ENCODE results near the gene GM2A.
"Not testable (repeated sequence)": the region's sequence is repeated elsewhere in the genome, so short reads cannot be mapped to it uniquely, and the experiment has no call there.

GM2A gene

DNA sequence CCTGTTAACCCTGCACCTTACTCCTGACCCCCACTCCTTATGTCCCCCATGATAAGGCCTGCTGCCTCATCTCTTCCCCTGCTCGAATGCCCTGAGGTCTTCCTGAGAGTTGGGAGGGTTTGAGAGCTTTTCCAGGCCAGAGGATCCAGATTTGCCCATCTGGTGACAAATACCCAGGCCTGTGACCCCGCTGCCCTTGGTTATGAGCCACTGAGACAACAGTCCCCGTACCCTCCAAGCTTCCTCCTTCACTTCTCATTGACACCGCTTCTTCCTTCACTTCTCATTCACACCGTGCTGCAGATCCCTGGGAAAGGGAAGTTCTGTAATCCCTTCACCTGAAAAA, 593 bp downstream of the GM2A start:
- Histone ChIP-seq H3K9me3 (ENCODE audit: control insufficient read depth, insufficient read depth, low read length) (no peaks in the 10 kb centered on the region), H3K9me2 (replicated peaks; ENCODE audit: control insufficient read depth, low read length) (no peaks in the 10 kb centered on the region), H3K27ac (ENCODE audit: low read depth, low read length) (peak overlapping the region; percentile 56), H3K27me3 (ENCODE audit: control insufficient read depth, low read length) (no peaks in the 10 kb centered on the region), H3K36me3 (ENCODE audit: control insufficient read depth, low read length) (peaks cover 25% of the 10 kb centered on the region), H4K20me1 (ENCODE audit: control insufficient read depth, insufficient read depth, low read depth, low read length) (no peaks in the 10 kb centered on the region), H3K4me1 (ENCODE audit: control insufficient read depth, low read length) (peaks cover 66% of the 10 kb centered on the region), H3F3A (ENCODE audit: control insufficient read depth, insufficient read depth) (0 out of 2 replicates have a peak, but pooled peaks cover 7% of the 10 kb centered on the region), H3K4me3 (ENCODE audit: low read length) (peak overlapping the region; percentile 94), H3K4me2 (ENCODE audit: low read length) (peak overlapping the region; percentile 93), H3K79me2 (ENCODE audit: control insufficient read depth, low read length) (peaks cover 56% of the 10 kb centered on the region)
- TF ChIP-seq, protein P1, sequence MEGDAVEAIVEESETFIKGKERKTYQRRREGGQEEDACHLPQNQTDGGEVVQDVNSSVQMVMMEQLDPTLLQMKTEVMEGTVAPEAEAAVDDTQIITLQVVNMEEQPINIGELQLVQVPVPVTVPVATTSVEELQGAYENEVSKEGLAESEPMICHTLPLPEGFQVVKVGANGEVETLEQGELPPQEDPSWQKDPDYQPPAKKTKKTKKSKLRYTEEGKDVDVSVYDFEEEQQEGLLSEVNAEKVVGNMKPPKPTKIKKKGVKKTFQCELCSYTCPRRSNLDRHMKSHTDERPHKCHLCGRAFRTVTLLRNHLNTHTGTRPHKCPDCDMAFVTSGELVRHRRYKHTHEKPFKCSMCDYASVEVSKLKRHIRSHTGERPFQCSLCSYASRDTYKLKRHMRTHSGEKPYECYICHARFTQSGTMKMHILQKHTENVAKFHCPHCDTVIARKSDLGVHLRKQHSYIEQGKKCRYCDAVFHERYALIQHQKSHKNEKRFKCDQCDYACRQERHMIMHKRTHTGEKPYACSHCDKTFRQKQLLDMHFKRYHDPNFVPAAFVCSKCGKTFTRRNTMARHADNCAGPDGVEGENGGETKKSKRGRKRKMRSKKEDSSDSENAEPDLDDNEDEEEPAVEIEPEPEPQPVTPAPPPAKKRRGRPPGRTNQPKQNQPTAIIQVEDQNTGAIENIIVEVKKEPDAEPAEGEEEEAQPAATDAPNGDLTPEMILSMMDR (IDR thresholded peaks at IDR 0.05; ENCODE audit: low read depth, low read length, poor library complexity, severe bottlenecking), result no peak
- no peak for TF ChIP-seq EZH2phosphoT487 (IDR thresholded peaks at IDR 0.05; ENCODE audit: borderline replicate concordance, low read length)

DNA sequence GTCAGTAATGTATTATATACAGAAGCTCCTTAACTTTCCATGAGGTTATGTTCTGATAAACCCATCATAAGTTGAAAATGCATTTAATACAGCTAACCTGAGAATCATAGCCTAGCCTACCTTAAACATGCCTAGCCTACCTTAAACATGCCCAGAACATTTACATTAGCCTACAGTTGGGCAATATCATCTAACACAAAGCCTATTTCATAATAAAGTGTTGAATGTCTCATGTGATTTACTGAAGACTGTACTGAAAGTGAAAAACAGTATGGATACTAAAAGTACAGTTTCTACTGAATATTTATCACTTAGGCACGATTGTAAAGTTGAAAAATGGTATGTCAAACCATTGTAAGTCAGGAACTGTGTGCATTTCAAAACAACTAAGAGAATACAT, 1.6 kb downstream of the GM2A start:
- Histone ChIP-seq H3K79me2 (ENCODE audit: control insufficient read depth, low read length) (peaks cover 65% of the 10 kb centered on the region), H3K4me2 (ENCODE audit: low read length) (peak overlapping the region; percentile 93)

DNA sequence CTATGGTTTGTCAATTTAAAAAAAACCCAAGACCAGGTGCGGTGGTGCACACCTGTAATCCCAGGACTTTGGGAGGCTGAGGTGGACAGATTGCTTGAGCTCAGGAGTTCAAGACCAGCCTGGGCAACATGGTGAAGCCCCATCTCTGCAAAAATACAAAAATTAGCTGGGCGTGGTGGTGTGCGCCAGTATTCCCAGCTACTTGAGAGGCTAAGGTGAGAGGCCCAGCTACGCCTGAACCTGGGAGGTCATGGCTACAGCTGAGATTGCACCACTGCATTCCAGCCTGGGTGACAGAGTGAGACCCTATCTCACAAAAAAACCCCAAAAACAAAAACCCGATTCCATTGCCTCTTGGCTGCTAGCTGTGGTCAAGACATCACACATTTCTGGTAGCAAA, 2.0 kb downstream of the GM2A start:
- H3K9me2 ChIP-seq (replicated peaks; ENCODE audit: control insufficient read depth, low read length); H3K27me3 ChIP-seq (ENCODE audit: control insufficient read depth, low read length); H4K20me1 ChIP-seq (ENCODE audit: control insufficient read depth, insufficient read depth, low read depth, low read length); H3K9me3 ChIP-seq (ENCODE audit: control insufficient read depth, insufficient read depth, low read length); H3F3A ChIP-seq (ENCODE audit: control insufficient read depth, insufficient read depth): not testable (repeated sequence)
- Histone ChIP-seq H3K4me2 (ENCODE audit: low read length) (peak overlapping the region; percentile 93), H3K27ac (ENCODE audit: low read depth, low read length) (peak overlapping the region; percentile 77), H3K36me3 (ENCODE audit: control insufficient read depth, low read length) (peaks cover 34% of the 10 kb centered on the region), H3K79me2 (ENCODE audit: control insufficient read depth, low read length) (peaks cover 67% of the 10 kb centered on the region), H3K4me3 (ENCODE audit: low read length) (peak overlapping the region; percentile 94), H3K4me1 (ENCODE audit: control insufficient read depth, low read length) (peaks cover 68% of the 10 kb centered on the region)

More for the DNA sequence above, 1.6 kb downstream of the GM2A start:
- H3K27ac ChIP-seq (ENCODE audit: low read depth, low read length), result peak overlapping the region; percentile 77
- peak overlapping the region; percentile 94 for H3K4me3 ChIP-seq (ENCODE audit: low read length)
- TF ChIP-seq EZH2phosphoT487 (IDR thresholded peaks at IDR 0.05; ENCODE audit: borderline replicate concordance, low read length), result no peak
- TF ChIP-seq, protein P1 (IDR thresholded peaks at IDR 0.05; ENCODE audit: low read depth, low read length, poor library complexity, severe bottlenecking), result no peak
- no peaks in the 10 kb centered on the region for H3K27me3 ChIP-seq (ENCODE audit: control insufficient read depth, low read length)
- H3K9me2 ChIP-seq (replicated peaks; ENCODE audit: control insufficient read depth, low read length), result no peaks in the 10 kb centered on the region
- peaks cover 68% of the 10 kb centered on the region for H3K4me1 ChIP-seq (ENCODE audit: control insufficient read depth, low read length)
- H4K20me1 ChIP-seq (ENCODE audit: control insufficient read depth, insufficient read depth, low read depth, low read length), result no peaks in the 10 kb centered on the region
- H3F3A ChIP-seq (ENCODE audit: control insufficient read depth, insufficient read depth), result 0 out of 2 replicates have a peak, but pooled peaks cover 7% of the 10 kb centered on the region
- no peaks in the 10 kb centered on the region for H3K9me3 ChIP-seq (ENCODE audit: control insufficient read depth, insufficient read depth, low read length)
- H3K36me3 ChIP-seq (ENCODE audit: control insufficient read depth, low read length), result peaks cover 29% of the 10 kb centered on the region

DNA sequence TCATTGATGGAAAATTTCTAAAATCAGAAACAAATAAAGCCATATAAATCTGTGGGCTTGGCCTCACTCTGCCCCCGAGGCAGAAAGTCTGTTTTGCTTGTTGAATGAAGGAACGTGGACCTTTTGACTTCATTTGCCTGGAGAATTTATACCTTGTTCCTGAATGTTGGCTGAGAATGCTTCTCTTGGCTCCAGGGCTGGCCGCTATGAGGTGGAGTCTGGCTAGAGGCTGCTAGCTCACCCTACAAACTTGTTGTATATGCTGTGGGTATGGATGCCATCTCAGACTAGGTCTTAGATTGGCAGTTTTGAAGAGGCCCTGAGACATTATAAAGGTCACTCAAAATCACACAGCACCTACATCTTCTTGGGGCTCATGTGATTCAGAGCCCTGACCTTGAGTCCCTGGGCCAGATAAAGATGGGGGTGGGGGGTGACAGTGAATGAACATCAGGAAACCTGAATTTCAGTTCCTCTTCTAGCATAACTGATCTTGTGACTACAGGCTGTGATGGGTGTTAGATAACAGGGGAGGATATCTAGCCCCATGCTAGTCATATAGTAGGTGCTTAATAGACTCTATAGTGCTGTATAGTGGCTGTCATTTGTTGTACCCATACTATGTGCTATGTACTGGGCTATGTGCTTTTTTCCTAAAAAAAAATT, 2.8 kb downstream of the GM2A start:
- Histone ChIP-seq H3F3A (ENCODE audit: control insufficient read depth, insufficient read depth) (0 out of 2 replicates have a peak, but pooled peaks cover 7% of the 10 kb centered on the region), H3K27me3 (ENCODE audit: control insufficient read depth, low read length) (no peaks in the 10 kb centered on the region), H3K27ac (ENCODE audit: low read depth, low read length) (peak overlapping the region; percentile 77), H3K79me2 (ENCODE audit: control insufficient read depth, low read length) (peaks cover 67% of the 10 kb centered on the region), H3K9me3 (ENCODE audit: control insufficient read depth, insufficient read depth, low read length) (no peaks in the 10 kb centered on the region), H3K4me1 (ENCODE audit: control insufficient read depth, low read length) (peaks cover 67% of the 10 kb centered on the region), H3K36me3 (ENCODE audit: control insufficient read depth, low read length) (peaks cover 35% of the 10 kb centered on the region), H3K4me2 (ENCODE audit: low read length) (peak overlapping the region; percentile 93), H3K9me2 (replicated peaks; ENCODE audit: control insufficient read depth, low read length) (no peaks in the 10 kb centered on the region), H3K4me3 (ENCODE audit: low read length) (peak overlapping the region; percentile 94), H4K20me1 (ENCODE audit: control insufficient read depth, insufficient read depth, low read depth, low read length) (no peaks in the 10 kb centered on the region)
- no peak for TF ChIP-seq EZH2phosphoT487 (IDR thresholded peaks at IDR 0.05; ENCODE audit: borderline replicate concordance, low read length)
- TF ChIP-seq, protein P1 (IDR thresholded peaks at IDR 0.05; ENCODE audit: low read depth, low read length, poor library complexity, severe bottlenecking), result no peak

Measured in DOHH2 (cell line).